ENCODE data around the gene TATDN3.
"Not testable (repeated sequence)": the region's sequence is repeated elsewhere in the genome, so short reads cannot be mapped to it uniquely, and the experiment has no call there.

Gene TATDN3

GRCh38 chr1:212791676-212792395, at the start of gene TATDN3, which contains the start of gene NSL1:
Gene TATDN3 (plus strand): TSS chr1:212791894. CDS start chr1:212791922, 28 bp downstream.
Gene NSL1 (minus strand): TSS chr1:212791777. CDS start chr1:212791763, 14 bp downstream.
- peak; percentile 79 to 94 for DNase-seq (ENCODE audit: extremely low read depth in 1 of 2, low read depth in 1 of 2)

- DNase-seq (ENCODE audit: extremely low read depth in 1 of 2, low read depth in 1 of 2): no peak
Measured at GRCh38 chr1:212743901-212744475, 47.7 kb upstream of the TATDN3 start.

- no peak for DNase-seq (ENCODE audit: extremely low read depth in 1 of 2, low read depth in 1 of 2)
Measured at GRCh38 chr1:212745303-212745702, 46.4 kb upstream of the TATDN3 start.

GRCh38 chr1:212746546-212746945, 45.1 kb upstream of the TATDN3 start:
- DNase-seq (ENCODE audit: extremely low read depth in 1 of 2, low read depth in 1 of 2): no peak

- no peak for DNase-seq (ENCODE audit: extremely low read depth in 1 of 2, low read depth in 1 of 2)
Measured at GRCh38 chr1:212749821-212750535, 41.7 kb upstream of the TATDN3 start.

GRCh38 chr1:212752252-212752933, 39.3 kb upstream of the TATDN3 start:
- DNase-seq (ENCODE audit: extremely low read depth in 1 of 2, low read depth in 1 of 2): no peak

- no peak for DNase-seq (ENCODE audit: extremely low read depth in 1 of 2, low read depth in 1 of 2)
Measured at GRCh38 chr1:212752934-212753497, 38.7 kb upstream of the TATDN3 start.

- DNase-seq (ENCODE audit: extremely low read depth in 1 of 2, low read depth in 1 of 2): no peak
Measured at GRCh38 chr1:212753749-212754148, 37.9 kb upstream of the TATDN3 start.

GRCh38 chr1:212754193-212754592, 37.5 kb upstream of the TATDN3 start:
- no peak for DNase-seq (ENCODE audit: extremely low read depth in 1 of 2, low read depth in 1 of 2)

- DNase-seq (ENCODE audit: extremely low read depth in 1 of 2, low read depth in 1 of 2): no peak
Measured at GRCh38 chr1:212754680-212755079, 37.0 kb upstream of the TATDN3 start.

- DNase-seq (ENCODE audit: extremely low read depth in 1 of 2, low read depth in 1 of 2): no peak
Measured at GRCh38 chr1:212759683-212760082, 32.0 kb upstream of the TATDN3 start.

- peak; percentile 10 to 14 for DNase-seq (ENCODE audit: extremely low read depth in 1 of 2, low read depth in 1 of 2)
Measured at GRCh38 chr1:212760126-212760823, 31.4 kb upstream of the TATDN3 start.

- DNase-seq (ENCODE audit: extremely low read depth in 1 of 2, low read depth in 1 of 2): no peak
Measured at GRCh38 chr1:212762234-212762633, 29.5 kb upstream of the TATDN3 start.

GRCh38 chr1:212762839-212763238, 28.9 kb upstream of the TATDN3 start:
- no peak for DNase-seq (ENCODE audit: extremely low read depth in 1 of 2, low read depth in 1 of 2)

GRCh38 chr1:212764718-212765281, 26.9 kb upstream of the TATDN3 start:
- DNase-seq (ENCODE audit: extremely low read depth in 1 of 2, low read depth in 1 of 2): not testable (repeated sequence)

- DNase-seq (ENCODE audit: extremely low read depth in 1 of 2, low read depth in 1 of 2): not testable (repeated sequence)
Measured at GRCh38 chr1:212766825-212767224, 24.9 kb upstream of the TATDN3 start.

- DNase-seq (ENCODE audit: extremely low read depth in 1 of 2, low read depth in 1 of 2): no peak
Measured at GRCh38 chr1:212769459-212770167, 22.1 kb upstream of the TATDN3 start.

GRCh38 chr1:212771341-212771740, 20.4 kb upstream of the TATDN3 start:
- DNase-seq (ENCODE audit: extremely low read depth in 1 of 2, low read depth in 1 of 2): no peak

- no peak for DNase-seq (ENCODE audit: extremely low read depth in 1 of 2, low read depth in 1 of 2)
Measured at GRCh38 chr1:212773011-212773410, 18.7 kb upstream of the TATDN3 start.
